Progenitor cell of endocrine pancreas (in vitro differentiated cells): Measurements from ENCODE around the gene CYSLTR1. TPM values are rescaled to one million over a fixed set of nuclear protein-coding genes. Genes with fewer than 3 reads are reported as not detected.

Experiments used
- DNase-seq: peaks from one replicate; pipeline ENCODE4 v3.0.0; 2021; ENCODE audit warnings: low spot score; ENCODE audit not compliant: unreplicated experiment
- H3K27ac Mint-ChIP-seq: 2 replicates; pipeline ENCODE4 v1.8.0; 2021; ENCODE audit warnings: mild to moderate bottlenecking, moderate library complexity, mixed read lengths
- H3K27me3 Mint-ChIP-seq: 2 replicates; pipeline ENCODE4 v1.8.0; 2021; ENCODE audit warnings: mixed read lengths
- H3K36me3 Mint-ChIP-seq: 2 replicates; pipeline ENCODE4 v1.8.0; 2022; ENCODE audit warnings: mixed read lengths; ENCODE audit not compliant: insufficient read depth
- H3K4me1 Mint-ChIP-seq: 2 replicates; pipeline ENCODE4 v1.8.0; 2021; ENCODE audit warnings: low read depth, mixed read lengths
- H3K4me3 Mint-ChIP-seq: 2 replicates; pipeline ENCODE4 v1.8.0; 2021; ENCODE audit warnings: low read depth, mild to moderate bottlenecking, moderate library complexity, mixed read lengths
- H3K9me3 Mint-ChIP-seq: 2 replicates; pipeline ENCODE4 v1.8.0; 2021; ENCODE audit warnings: low read depth, mixed read lengths
- total RNA-seq: library from RNA; stranded (reverse); gene quantifications from 2 replicates; pipeline ENCODE4 v1.2.1, GENCODE V29; 2021
- TF ChIP-seq, protein P1 (sequence below): fragments of 200-600 bp; sonication (generic); IDR thresholded peaks from one replicate; pipeline ENCODE4 v1.5.0; 2021; ENCODE audit warnings: antibody characterized with exemption, mild to moderate bottlenecking; ENCODE audit not compliant: unreplicated experiment

The CYSLTR1 gene
- total RNA-seq, 1 donor from 2014 or later, result not detected

DNA sequence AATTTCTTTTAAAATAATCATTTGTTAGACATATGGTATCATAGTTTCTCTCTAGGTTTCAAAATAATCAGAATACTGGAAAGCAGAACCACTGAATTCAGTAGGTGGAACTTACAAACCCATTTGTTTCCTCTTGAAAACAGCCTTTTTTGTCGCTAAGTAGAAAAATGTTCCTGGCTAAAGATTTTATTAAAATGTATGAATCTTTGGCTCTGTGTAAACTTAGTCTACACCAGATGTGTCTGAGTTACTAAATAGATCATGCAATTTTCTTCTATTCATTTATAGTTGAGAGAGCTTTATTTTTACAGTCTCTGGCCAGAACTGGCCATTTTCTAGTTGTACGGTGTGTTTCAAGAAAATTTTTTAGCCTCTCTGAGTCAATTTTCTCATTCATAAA lies 1.0 kb downstream of the CYSLTR1 start:
- H3K9me3 Mint-ChIP-seq, result peaks cover 7% of the 10 kb centered on the region
- no peaks in the 10 kb centered on the region for H3K4me1 Mint-ChIP-seq
- H3K36me3 Mint-ChIP-seq, result no peaks in the 10 kb centered on the region

DNA sequence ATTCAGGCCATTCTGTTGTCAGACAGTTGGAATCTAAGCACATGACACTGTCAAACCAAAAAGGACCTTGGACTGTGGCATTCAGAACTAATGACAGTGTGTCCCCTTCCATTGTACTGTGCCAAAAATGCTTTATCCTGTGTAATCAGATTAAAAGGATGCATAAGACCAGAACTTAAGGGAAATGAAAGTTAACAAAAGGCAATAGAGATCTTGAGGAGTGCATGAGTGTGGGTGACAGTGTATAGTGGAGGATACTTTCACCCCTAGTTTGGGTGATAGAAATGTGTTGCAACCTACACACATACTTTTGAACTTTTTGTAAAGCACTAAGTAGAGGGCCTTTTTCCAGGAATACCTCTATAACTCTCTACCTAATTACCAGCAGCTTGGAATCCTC lies 4.5 kb downstream of the CYSLTR1 start:
- no peak overlapping the region for H3K4me3 Mint-ChIP-seq
- TF ChIP-seq, protein P1, sequence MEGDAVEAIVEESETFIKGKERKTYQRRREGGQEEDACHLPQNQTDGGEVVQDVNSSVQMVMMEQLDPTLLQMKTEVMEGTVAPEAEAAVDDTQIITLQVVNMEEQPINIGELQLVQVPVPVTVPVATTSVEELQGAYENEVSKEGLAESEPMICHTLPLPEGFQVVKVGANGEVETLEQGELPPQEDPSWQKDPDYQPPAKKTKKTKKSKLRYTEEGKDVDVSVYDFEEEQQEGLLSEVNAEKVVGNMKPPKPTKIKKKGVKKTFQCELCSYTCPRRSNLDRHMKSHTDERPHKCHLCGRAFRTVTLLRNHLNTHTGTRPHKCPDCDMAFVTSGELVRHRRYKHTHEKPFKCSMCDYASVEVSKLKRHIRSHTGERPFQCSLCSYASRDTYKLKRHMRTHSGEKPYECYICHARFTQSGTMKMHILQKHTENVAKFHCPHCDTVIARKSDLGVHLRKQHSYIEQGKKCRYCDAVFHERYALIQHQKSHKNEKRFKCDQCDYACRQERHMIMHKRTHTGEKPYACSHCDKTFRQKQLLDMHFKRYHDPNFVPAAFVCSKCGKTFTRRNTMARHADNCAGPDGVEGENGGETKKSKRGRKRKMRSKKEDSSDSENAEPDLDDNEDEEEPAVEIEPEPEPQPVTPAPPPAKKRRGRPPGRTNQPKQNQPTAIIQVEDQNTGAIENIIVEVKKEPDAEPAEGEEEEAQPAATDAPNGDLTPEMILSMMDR, result no peak
- no peak overlapping the region for H3K27ac Mint-ChIP-seq
- H3K36me3 Mint-ChIP-seq, result no peaks in the 10 kb centered on the region
- DNase-seq, result no peak
- peaks cover under 1% of the 10 kb centered on the region for H3K9me3 Mint-ChIP-seq
- no peaks in the 10 kb centered on the region for H3K27me3 Mint-ChIP-seq
- no peaks in the 10 kb centered on the region for H3K4me1 Mint-ChIP-seq

More for the DNA sequence above, 1.0 kb downstream of the CYSLTR1 start:
- TF ChIP-seq, protein P1, result no peak
- Mint-ChIP-seq H3K27ac (no peak overlapping the region), H3K27me3 (no peaks in the 10 kb centered on the region), H3K4me3 (no peak overlapping the region)
- DNase-seq, result no peak

DNA sequence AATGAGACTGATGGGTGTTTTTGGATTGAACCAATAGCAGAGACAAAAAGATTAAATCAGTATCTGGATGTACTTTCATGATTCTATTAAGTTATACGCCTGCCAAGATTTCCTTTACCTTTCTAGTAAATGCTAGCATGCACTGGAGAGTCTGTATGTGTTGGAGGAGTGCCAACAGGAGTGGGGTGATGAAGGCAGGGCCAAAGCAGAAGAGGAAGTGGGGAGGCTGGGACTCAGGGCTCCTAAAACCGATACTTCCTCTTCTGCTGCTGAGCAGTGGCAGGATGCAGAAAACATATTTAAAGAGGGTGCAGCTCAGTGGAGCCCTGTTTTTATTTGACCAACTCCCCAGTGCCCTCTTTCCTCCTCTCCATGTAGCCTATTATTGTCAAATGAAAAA lies 5.6 kb downstream of the CYSLTR1 start:
- H3K27ac Mint-ChIP-seq, result no peak overlapping the region
- TF ChIP-seq, protein P1, result no peak
- no peaks in the 10 kb centered on the region for H3K27me3 Mint-ChIP-seq
- H3K36me3 Mint-ChIP-seq, result no peaks in the 10 kb centered on the region
- H3K9me3 Mint-ChIP-seq, result no peaks in the 10 kb centered on the region
- H3K4me3 Mint-ChIP-seq, result no peak overlapping the region
- H3K4me1 Mint-ChIP-seq, result no peaks in the 10 kb centered on the region
- no peak for DNase-seq

DNA sequence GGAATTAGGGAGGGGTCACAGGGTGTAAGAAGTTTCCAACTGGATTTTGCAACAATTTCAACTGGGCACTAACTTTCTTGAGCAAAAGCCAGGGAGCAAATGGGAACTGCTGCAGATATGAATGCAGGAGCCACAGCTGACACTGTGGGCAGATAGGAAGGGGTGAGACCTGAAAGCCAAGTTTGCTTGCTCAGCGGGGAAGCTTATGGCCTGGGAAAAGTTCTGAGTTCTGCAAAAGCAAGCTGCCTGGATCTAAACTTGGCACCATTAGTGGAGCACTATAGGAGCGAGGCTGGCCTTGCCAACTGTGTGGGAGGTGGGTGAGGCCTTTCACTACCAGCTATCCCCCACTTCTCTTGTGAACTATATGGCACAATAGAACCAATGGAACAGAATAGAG lies 11.1 kb downstream of the CYSLTR1 start:
- H3K27ac Mint-ChIP-seq, result no peak overlapping the region
- peaks cover 15% of the 10 kb centered on the region for H3K9me3 Mint-ChIP-seq

DNA sequence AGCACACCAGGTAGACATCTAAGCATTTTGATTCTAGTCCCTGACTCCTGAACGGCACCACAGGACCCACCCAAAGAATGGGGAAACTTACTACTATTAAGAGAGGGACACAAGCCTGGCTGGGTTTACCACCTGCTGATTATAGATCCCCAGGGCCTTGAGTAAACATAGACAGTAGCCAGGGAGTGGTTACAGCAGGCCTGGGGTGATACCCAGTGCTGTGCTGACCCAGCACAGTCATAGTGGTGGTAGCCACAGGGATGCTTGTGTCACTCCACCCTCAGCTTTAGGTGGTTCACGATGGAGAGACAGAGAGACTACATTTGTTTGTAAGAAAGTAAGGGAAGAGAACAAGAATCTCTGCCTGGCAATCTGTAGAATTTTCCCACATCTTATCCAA lies 11.7 kb downstream of the CYSLTR1 start:
- no peak overlapping the region for H3K27ac Mint-ChIP-seq
- H3K27me3 Mint-ChIP-seq, result no peaks in the 10 kb centered on the region
- peaks cover 15% of the 10 kb centered on the region for H3K9me3 Mint-ChIP-seq

More for the DNA sequence above, 11.1 kb downstream of the CYSLTR1 start:
- no peak overlapping the region for H3K4me3 Mint-ChIP-seq
- H3K4me1 Mint-ChIP-seq, result no peaks in the 10 kb centered on the region
- no peaks in the 10 kb centered on the region for H3K36me3 Mint-ChIP-seq
- DNase-seq, result no peak
- no peaks in the 10 kb centered on the region for H3K27me3 Mint-ChIP-seq
- TF ChIP-seq, protein P1, result no peak

More for the DNA sequence above, 11.7 kb downstream of the CYSLTR1 start:
- H3K4me3 Mint-ChIP-seq, result no peak overlapping the region
- TF ChIP-seq, protein P1, result no peak
- DNase-seq, result no peak
- no peaks in the 10 kb centered on the region for H3K4me1 Mint-ChIP-seq
- no peaks in the 10 kb centered on the region for H3K36me3 Mint-ChIP-seq
